GM10266 (cell line): Measurements from ENCODE around the gene PPARG.

Experiments
- DNase-seq: peaks from one replicate; pipeline ENCODE4 v3.0.0; 2012; ENCODE audit errors: extremely low spot score
- CTCF ChIP-seq: IDR thresholded peaks from 2 replicates; pipeline ENCODE4 v1.5.1; 2012; ENCODE audit warnings: mild to moderate bottlenecking, low read depth; ENCODE audit not compliant: control insufficient read depth, insufficient read depth; ENCODE audit errors: missing control alignments

Gene PPARG

GRCh38 chr3:12438318-12438717 is 149.4 kb downstream of the PPARG start:
- no peak for DNase-seq

GRCh38 chr3:12439161-12439940 is 150.5 kb downstream of the PPARG start:
- no peak for DNase-seq
- no peak for TF ChIP-seq CTCF

More at GRCh38 chr3:12438318-12438717, 149.4 kb downstream of the PPARG start:
- no peak for TF ChIP-seq CTCF

- DNase-seq = no peak
Measured at GRCh38 chr3:12440927-12441714, 152.3 kb downstream of the PPARG start.

GRCh38 chr3:12442654-12443501 is 154.0 kb downstream of the PPARG start:
- no peak for TF ChIP-seq CTCF
- no peak for DNase-seq

More at GRCh38 chr3:12440927-12441714, 152.3 kb downstream of the PPARG start:
- no peak for TF ChIP-seq CTCF

- DNase-seq = no peak
- no peak for TF ChIP-seq CTCF
Measured at GRCh38 chr3:12443781-12444522, 155.1 kb downstream of the PPARG start.

- no peak for TF ChIP-seq CTCF
- no peak for DNase-seq
Measured at GRCh38 chr3:12444582-12445471, 156.0 kb downstream of the PPARG start.
